Common myeloid progenitor, CD34-positive (primary cell): ENCODE results near the gene ZKSCAN4.

ENCODE experiments used
- CTCF ChIA-PET: fragments of 350-600 bp; sonication (Branson Sonifier 250); formaldehyde crosslinking; loops from one replicate; lab custom pipeline; 2021; ENCODE audit warnings: antibody characterized with exemption; lab: Charles Lee
- POLR2A ChIA-PET: fragments of 350-600 bp; sonication (Branson Sonifier 250); formaldehyde crosslinking; loops from one replicate; lab custom pipeline; 2021; ENCODE audit warnings: antibody characterized with exemption; lab: Charles Lee
- DNase-seq, 3 donors: peaks; one replicate each; pipeline versions ENCODE4 v3.0.0 to v3.0.0-alpha.2; 2013
- H3K27ac ChIP-seq, 2 experiments: 1 replicate in 1 of 2; 2 replicates in 1 of 2; pipeline ENCODE4 v1.7.0; 2013; ENCODE audit warnings: inconsistent platforms in 2 of 2, low read length in 2 of 2, mild to moderate bottlenecking in 2 of 2, low read depth in 1 of 2, moderate library complexity in 1 of 2; ENCODE audit not compliant: severe bottlenecking in 2 of 2, insufficient read depth in 1 of 2, poor library complexity in 1 of 2
- H3K27me3 ChIP-seq, 5 experiments: replicated peaks in 2 of 5; 1 replicate in 3 of 5; 2 replicates in 2 of 5; pipeline versions ENCODE4 v1.6.1 to v1.7.0; 2013; ENCODE audit warnings: low read length in 4 of 5, mild to moderate bottlenecking in 2 of 5, moderate library complexity in 2 of 5, inconsistent platforms in 1 of 5; ENCODE audit not compliant: insufficient read depth in 5 of 5, control insufficient read depth in 4 of 5
- H3K36me3 ChIP-seq, 4 experiments: 1 replicate in 2 of 4; 2 replicates in 2 of 4; pipeline versions ENCODE4 v1.6.1 to v1.7.0; 2013; ENCODE audit warnings: low read length in 3 of 4, control low read depth in 1 of 4, mild to moderate bottlenecking in 1 of 4; ENCODE audit not compliant: control insufficient read depth in 4 of 4, insufficient read depth in 4 of 4
- H3K4me1 ChIP-seq, 4 experiments: 1 replicate in 3 of 4; 2 replicates in 1 of 4; pipeline versions ENCODE4 v1.6.1 to v1.7.1; 2013; ENCODE audit warnings: low read length in 3 of 4, mild to moderate bottlenecking in 3 of 4, control low read depth in 1 of 4, inconsistent platforms in 1 of 4, moderate library complexity in 1 of 4; ENCODE audit not compliant: control insufficient read depth in 4 of 4, insufficient read depth in 4 of 4; ENCODE audit errors: control extremely low read depth in 1 of 4
- H3K4me3 ChIP-seq, 7 experiments: 1 replicate in 4 of 7; 2 replicates in 3 of 7; pipeline versions ENCODE4 v1.5.1 to v1.7.0; 2013; ENCODE audit warnings: mild to moderate bottlenecking in 7 of 7, low read length in 6 of 7, moderate library complexity in 6 of 7, inconsistent platforms in 2 of 7, low read depth in 2 of 7, control low read depth in 1 of 7; ENCODE audit not compliant: insufficient read depth in 4 of 7, control insufficient read depth in 1 of 7; ENCODE audit errors: extremely low read depth in 1 of 7
- H3K9me3 ChIP-seq, 5 experiments: 1 replicate in 4 of 5; 2 replicates in 1 of 5; pipeline versions ENCODE4 v1.6.1 to v1.7.1; 2013; ENCODE audit warnings: low read length in 4 of 5, mild to moderate bottlenecking in 2 of 5, inconsistent platforms in 1 of 5, low read depth in 1 of 5, moderate library complexity in 1 of 5; ENCODE audit not compliant: control insufficient read depth in 4 of 5, insufficient read depth in 2 of 5; ENCODE audit errors: control extremely low read depth in 1 of 5
- WGBS: methylation state at CpG from one replicate; pipeline ENCODE4 v1.1.5; 2013; ENCODE audit not compliant: insufficient coverage; 5-methylcytosine and 5-hydroxymethylcytosine counted together

ZKSCAN4 gene

GRCh38 chr6:28205879-28206278 lies 46.2 kb downstream of the ZKSCAN4 start:
- ChIA-PET POLR2A (no interaction called here), CTCF (interaction anchor here (2.0 kb wide), 1 partner anchor 12 kb away, joined by 5 read pairs; no protein-coding TSS in a partner anchor)
- no peak for DNase-seq
- Histone ChIP-seq H3K4me1 (peaks cover 0 to 21% (median 12%) of the 10 kb centered on the region in 4 experiments), H3K27me3 (peaks cover 15 to 65% (median 33%) of the 10 kb centered on the region in 5 experiments), H3K27ac (no peak overlapping the region), H3K9me3 (peaks cover 5 to 34% (median 14%) of the 10 kb centered on the region in 5 experiments), H3K36me3 (no peaks in the 10 kb centered on the region), H3K4me3 (no peak overlapping the region)
- WGBS = 100% methylated on average over 1 of the region's 1 CpG

GRCh38 chr6:28203201-28203600 lies 48.9 kb downstream of the ZKSCAN4 start:
- Histone ChIP-seq H3K9me3 (peaks cover 5 to 40% (median 20%) of the 10 kb centered on the region in 5 experiments), H3K4me3 (no peak overlapping the region), H3K36me3 (no peaks in the 10 kb centered on the region), H3K4me1 (peaks cover 0 to 17% (median 11%) of the 10 kb centered on the region in 4 experiments), H3K27me3 (peaks cover 11 to 39% (median 22%) of the 10 kb centered on the region in 5 experiments), H3K27ac (no peak overlapping the region)
- 44% methylated on average over 2 of the region's 4 CpGs for WGBS
- CTCF ChIA-PET = no interaction called here
- no peak for DNase-seq
- POLR2A ChIA-PET = no interaction called here

- Histone ChIP-seq H3K27me3 (peaks cover 2 to 8% (median 2%) of the 10 kb centered on the region in 5 experiments), H3K9me3 (peaks cover 4 to 46% (median 15%) of the 10 kb centered on the region in 5 experiments), H3K27ac (no peak overlapping the region), H3K4me3 (no peak overlapping the region), H3K4me1 (peaks cover 0 to 4% (median 0%) of the 10 kb centered on the region in 4 experiments), H3K36me3 (no peaks in the 10 kb centered on the region)
- ChIA-PET POLR2A (no interaction called here), CTCF (no interaction called here)
- WGBS = 100% methylated on average over 1 of the region's 1 CpG
- no peak for DNase-seq
Observed at GRCh38 chr6:28200020-28200419, 52.0 kb downstream of the ZKSCAN4 start.
